Breast epithelium (tissue), 3 donors: ENCODE results near the gene POLR2C.

Experiments
- POLR2AphosphoS5 ChIP-seq, 3 donors: sonication (generic); formaldehyde crosslinking; IDR thresholded peaks; one replicate each; pipeline ENCODE4 v1.6.1; 2017; ENCODE audit warnings: antibody characterized with exemption in 3 of 3
- TF ChIP-seq, protein P1 (sequence below), 3 donors: fragments of 450-650 bp; IDR thresholded peaks; one replicate each; pipeline ENCODE4 v1.5.1; 2016 to 2017; ENCODE audit warnings: antibody characterized with exemption in 3 of 3, mild to moderate bottlenecking in 3 of 3, moderate library complexity in 3 of 3

DNA sequence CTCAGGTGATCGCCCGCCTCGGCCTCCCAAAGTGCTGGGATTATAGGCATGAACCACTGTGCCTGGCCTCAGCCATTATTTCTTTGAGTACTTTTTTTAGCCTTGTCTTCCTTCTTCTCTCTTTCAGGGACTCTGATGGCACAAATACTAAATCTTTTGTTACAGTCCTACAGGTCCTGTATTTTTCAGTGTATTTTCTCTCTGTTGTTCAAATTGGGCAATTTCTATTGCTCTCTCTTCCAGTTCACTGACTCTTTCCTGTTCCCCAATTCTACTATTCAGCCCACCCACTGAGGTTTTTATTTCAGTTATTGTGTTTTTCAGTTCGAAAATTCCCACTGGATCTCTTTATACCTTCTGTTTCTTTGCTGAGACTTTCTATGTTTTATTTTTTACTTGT is 31.3 kb downstream of the POLR2C start:
- TF ChIP-seq, protein P1, sequence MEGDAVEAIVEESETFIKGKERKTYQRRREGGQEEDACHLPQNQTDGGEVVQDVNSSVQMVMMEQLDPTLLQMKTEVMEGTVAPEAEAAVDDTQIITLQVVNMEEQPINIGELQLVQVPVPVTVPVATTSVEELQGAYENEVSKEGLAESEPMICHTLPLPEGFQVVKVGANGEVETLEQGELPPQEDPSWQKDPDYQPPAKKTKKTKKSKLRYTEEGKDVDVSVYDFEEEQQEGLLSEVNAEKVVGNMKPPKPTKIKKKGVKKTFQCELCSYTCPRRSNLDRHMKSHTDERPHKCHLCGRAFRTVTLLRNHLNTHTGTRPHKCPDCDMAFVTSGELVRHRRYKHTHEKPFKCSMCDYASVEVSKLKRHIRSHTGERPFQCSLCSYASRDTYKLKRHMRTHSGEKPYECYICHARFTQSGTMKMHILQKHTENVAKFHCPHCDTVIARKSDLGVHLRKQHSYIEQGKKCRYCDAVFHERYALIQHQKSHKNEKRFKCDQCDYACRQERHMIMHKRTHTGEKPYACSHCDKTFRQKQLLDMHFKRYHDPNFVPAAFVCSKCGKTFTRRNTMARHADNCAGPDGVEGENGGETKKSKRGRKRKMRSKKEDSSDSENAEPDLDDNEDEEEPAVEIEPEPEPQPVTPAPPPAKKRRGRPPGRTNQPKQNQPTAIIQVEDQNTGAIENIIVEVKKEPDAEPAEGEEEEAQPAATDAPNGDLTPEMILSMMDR (IDR thresholded peaks at IDR 0.05): no peak
- no peak for TF ChIP-seq POLR2AphosphoS5 (IDR thresholded peaks at IDR 0.05)
